Parathyroid adenoma (tissue), 2 donors: ENCODE measurements around the gene SHISA5.
"Not testable (repeated sequence)": the region's sequence is repeated elsewhere in the genome, so short reads cannot be mapped to it uniquely, and the experiment has no call there.

Experiments
- H2AFZ ChIP-seq: fragments of 300-600 bp; sonication (generic); one replicate; pipeline ENCODE4 v1.7.0; 2017; ENCODE audit warnings: antibody characterized with exemption, mild to moderate bottlenecking
- H3K27ac ChIP-seq: fragments of 300-600 bp; sonication (generic); one replicate; pipeline ENCODE4 v1.7.0; 2017
- H3K27me3 ChIP-seq: fragments of 300-600 bp; sonication (generic); one replicate; pipeline ENCODE4 v1.7.0; 2017; ENCODE audit warnings: low read length; ENCODE audit not compliant: control insufficient read depth, insufficient read depth
- H3K36me3 ChIP-seq: fragments of 300-600 bp; sonication (generic); one replicate; pipeline ENCODE4 v1.7.0; 2017; ENCODE audit warnings: low read length; ENCODE audit not compliant: control insufficient read depth, insufficient read depth
- H3K4me1 ChIP-seq: fragments of 300-600 bp; sonication (generic); one replicate; pipeline ENCODE4 v1.7.0; 2017; ENCODE audit warnings: control low read depth
- H3K4me2 ChIP-seq: fragments of 300-600 bp; sonication (generic); one replicate; pipeline ENCODE4 v1.7.0; 2017; ENCODE audit warnings: low read length
- H3K4me3 ChIP-seq: fragments of 300-600 bp; sonication (generic); one replicate; pipeline ENCODE4 v1.7.0; 2017; ENCODE audit warnings: low read depth, low read length
- H3K79me2 ChIP-seq: fragments of 300-600 bp; sonication (generic); one replicate; pipeline ENCODE4 v1.7.0; 2017; ENCODE audit warnings: control low read depth
- H3K9ac ChIP-seq: fragments of 300-600 bp; sonication (generic); one replicate; pipeline ENCODE4 v1.7.0; 2017; ENCODE audit warnings: mild to moderate bottlenecking
- H3K9me3 ChIP-seq: fragments of 300-600 bp; sonication (generic); one replicate; pipeline ENCODE4 v1.7.0; 2017; ENCODE audit warnings: low read length; ENCODE audit not compliant: control insufficient read depth
- CTCF ChIP-seq: fragments of 300-600 bp; sonication (generic); IDR thresholded peaks from one replicate; pipeline ENCODE4 v1.7.0; 2017; ENCODE audit warnings: antibody characterized with exemption, mild to moderate bottlenecking
- donor health status: primary hyperparathyroidism.

SHISA5 gene

GRCh38 chr3:48501196-48501595 is 2.8 kb downstream of the SHISA5 start:
- H3K36me3 ChIP-seq, result no peaks in the 10 kb centered on the region
- H3K4me3 ChIP-seq, result no peak overlapping the region
- no peak for TF ChIP-seq CTCF
- H3K9me3 ChIP-seq, result no peaks in the 10 kb centered on the region
- H3K79me2 ChIP-seq, result no peaks in the 10 kb centered on the region
- H2AFZ ChIP-seq, result no peak overlapping the region
- H3K27ac ChIP-seq, result no peak overlapping the region
- no peak overlapping the region for H3K9ac ChIP-seq
- H3K4me1 ChIP-seq, result peaks cover 9% of the 10 kb centered on the region
- H3K27me3 ChIP-seq, result no peaks in the 10 kb centered on the region
- H3K4me2 ChIP-seq, result no peak overlapping the region

DNA sequence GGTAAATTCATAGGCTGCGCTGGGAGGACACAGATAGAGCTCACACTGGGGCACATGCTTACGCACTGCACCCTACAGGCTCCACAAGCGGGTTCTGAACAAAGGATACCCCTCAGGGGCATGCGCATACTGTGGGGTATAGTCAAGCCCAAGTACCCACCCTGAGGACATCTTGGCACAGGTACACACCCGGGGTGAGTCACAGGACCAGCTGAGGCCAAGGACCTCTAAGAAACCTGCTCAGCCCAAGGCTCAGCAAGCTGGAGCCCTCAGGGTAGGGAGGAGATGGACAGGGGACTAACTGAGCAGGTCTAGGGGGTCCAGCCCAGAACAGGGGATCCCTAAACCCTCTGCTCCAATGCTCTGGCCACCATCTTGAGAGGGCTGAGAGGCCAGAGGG is 3.3 kb downstream of the SHISA5 start:
- H3K79me2 ChIP-seq, result no peaks in the 10 kb centered on the region
- no peaks in the 10 kb centered on the region for H3K36me3 ChIP-seq
- H3K9me3 ChIP-seq, result no peaks in the 10 kb centered on the region
- no peak overlapping the region for H3K4me3 ChIP-seq
- no peaks in the 10 kb centered on the region for H3K27me3 ChIP-seq
- H3K9ac ChIP-seq, result no peak overlapping the region
- H3K4me1 ChIP-seq, result peaks cover 9% of the 10 kb centered on the region
- H2AFZ ChIP-seq, result no peak overlapping the region
- H3K27ac ChIP-seq, result no peak overlapping the region
- TF ChIP-seq CTCF, result no peak
- H3K4me2 ChIP-seq, result no peak overlapping the region

DNA sequence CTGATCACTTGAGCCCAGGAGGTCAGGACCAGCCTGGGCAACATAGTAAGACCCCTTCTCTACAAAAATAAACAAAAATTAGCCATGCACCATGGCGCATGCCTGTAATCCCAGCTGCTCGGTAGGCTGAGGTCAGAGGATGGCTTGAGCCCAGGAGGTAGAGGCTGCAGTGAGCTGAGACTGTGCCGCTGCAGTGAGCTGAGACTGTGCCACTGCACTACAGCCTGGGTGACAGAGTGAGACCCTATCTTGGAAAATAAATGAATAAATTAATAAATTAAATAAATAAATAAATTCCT is 10.8 kb downstream of the SHISA5 start:
- no peaks in the 10 kb centered on the region for H3K27me3 ChIP-seq
- no peak overlapping the region for H3K9ac ChIP-seq
- H3K9me3 ChIP-seq, result no peaks in the 10 kb centered on the region
- H3K36me3 ChIP-seq, result no peaks in the 10 kb centered on the region
- H3K27ac ChIP-seq, result no peak overlapping the region
- H2AFZ ChIP-seq, result no peak overlapping the region
- no peaks in the 10 kb centered on the region for H3K79me2 ChIP-seq
- no peaks in the 10 kb centered on the region for H3K4me1 ChIP-seq
- no peak overlapping the region for H3K4me2 ChIP-seq
- no peak overlapping the region for H3K4me3 ChIP-seq
- TF ChIP-seq CTCF, result no peak

GRCh38 chr3:48492461-48493202 is 11.3 kb downstream of the SHISA5 start:
- H3K79me2 ChIP-seq, result no peaks in the 10 kb centered on the region
- H3K4me3 ChIP-seq, result no peak overlapping the region
- TF ChIP-seq CTCF, result no peak
- H3K36me3 ChIP-seq, result no peaks in the 10 kb centered on the region
- H3K27me3 ChIP-seq, result no peaks in the 10 kb centered on the region
- H3K4me2 ChIP-seq, result no peak overlapping the region
- H3K9ac ChIP-seq, result no peak overlapping the region
- no peaks in the 10 kb centered on the region for H3K9me3 ChIP-seq
- no peak overlapping the region for H3K27ac ChIP-seq
- no peaks in the 10 kb centered on the region for H3K4me1 ChIP-seq
- no peak overlapping the region for H2AFZ ChIP-seq

GRCh38 chr3:48486952-48487351 is 17.0 kb downstream of the SHISA5 start:
- H3K9me3 ChIP-seq, result no peaks in the 10 kb centered on the region
- no peaks in the 10 kb centered on the region for H3K79me2 ChIP-seq
- H3K27me3 ChIP-seq, result no peaks in the 10 kb centered on the region
- H3K36me3 ChIP-seq, result no peaks in the 10 kb centered on the region
- no peak overlapping the region for H3K4me3 ChIP-seq
- no peak overlapping the region for H2AFZ ChIP-seq
- no peak overlapping the region for H3K4me2 ChIP-seq
- no peaks in the 10 kb centered on the region for H3K4me1 ChIP-seq
- TF ChIP-seq CTCF, result no peak
- H3K27ac ChIP-seq, result no peak overlapping the region
- no peak overlapping the region for H3K9ac ChIP-seq

DNA sequence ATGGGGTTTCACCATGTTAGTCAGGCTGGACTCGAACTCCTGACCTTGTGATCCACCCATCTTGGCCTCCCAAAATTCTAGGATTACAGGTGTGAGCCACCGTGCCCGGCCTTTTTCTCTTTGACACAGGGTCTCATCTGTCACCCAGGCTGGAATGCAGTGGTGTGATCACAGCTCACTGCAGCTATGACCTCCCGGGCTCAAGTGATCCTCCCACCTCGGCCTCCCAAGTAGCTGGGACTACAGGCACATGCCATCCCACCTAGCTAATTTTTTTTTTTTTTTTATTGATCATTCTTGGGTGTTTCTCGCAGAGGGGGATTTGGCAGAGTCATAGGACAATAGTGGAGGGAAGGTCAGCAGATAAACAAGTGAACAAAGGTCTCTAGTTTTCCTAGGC is 21.2 kb downstream of the SHISA5 start:
- H3K27me3 ChIP-seq, H3K79me2 ChIP-seq, H2AFZ ChIP-seq, H3K4me2 ChIP-seq, H3K4me3 ChIP-seq, H3K27ac ChIP-seq, H3K9ac ChIP-seq, H3K4me1 ChIP-seq, H3K9me3 ChIP-seq, H3K36me3 ChIP-seq: not testable (repeated sequence)

DNA sequence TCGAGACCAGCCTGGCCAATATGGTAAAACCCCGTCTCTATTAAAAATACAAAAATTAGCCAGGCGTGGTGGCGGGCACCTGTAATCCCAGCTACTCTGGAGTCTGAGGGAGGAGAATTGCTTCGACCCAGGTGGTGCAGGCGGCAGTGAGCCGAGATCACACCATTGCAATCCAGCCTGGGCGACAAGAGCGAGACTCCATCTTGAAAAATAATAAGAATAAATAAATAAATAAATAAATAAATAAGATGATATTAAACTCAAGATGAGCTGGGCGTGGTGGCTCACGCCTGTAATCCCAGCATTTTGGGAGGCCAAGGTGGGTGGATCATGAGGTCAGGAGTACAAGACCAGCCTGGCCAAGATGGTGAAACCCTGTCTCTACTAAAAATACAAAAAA is 23.1 kb downstream of the SHISA5 start:
- not testable (repeated sequence) for H3K4me2 ChIP-seq, H3K4me3 ChIP-seq, H3K79me2 ChIP-seq, H3K36me3 ChIP-seq, H3K9ac ChIP-seq, H3K27ac ChIP-seq, H3K27me3 ChIP-seq, H2AFZ ChIP-seq, H3K4me1 ChIP-seq, H3K9me3 ChIP-seq
